ENCODE data around the gene CPTP.

- TF ChIP-seq, protein P1, sequence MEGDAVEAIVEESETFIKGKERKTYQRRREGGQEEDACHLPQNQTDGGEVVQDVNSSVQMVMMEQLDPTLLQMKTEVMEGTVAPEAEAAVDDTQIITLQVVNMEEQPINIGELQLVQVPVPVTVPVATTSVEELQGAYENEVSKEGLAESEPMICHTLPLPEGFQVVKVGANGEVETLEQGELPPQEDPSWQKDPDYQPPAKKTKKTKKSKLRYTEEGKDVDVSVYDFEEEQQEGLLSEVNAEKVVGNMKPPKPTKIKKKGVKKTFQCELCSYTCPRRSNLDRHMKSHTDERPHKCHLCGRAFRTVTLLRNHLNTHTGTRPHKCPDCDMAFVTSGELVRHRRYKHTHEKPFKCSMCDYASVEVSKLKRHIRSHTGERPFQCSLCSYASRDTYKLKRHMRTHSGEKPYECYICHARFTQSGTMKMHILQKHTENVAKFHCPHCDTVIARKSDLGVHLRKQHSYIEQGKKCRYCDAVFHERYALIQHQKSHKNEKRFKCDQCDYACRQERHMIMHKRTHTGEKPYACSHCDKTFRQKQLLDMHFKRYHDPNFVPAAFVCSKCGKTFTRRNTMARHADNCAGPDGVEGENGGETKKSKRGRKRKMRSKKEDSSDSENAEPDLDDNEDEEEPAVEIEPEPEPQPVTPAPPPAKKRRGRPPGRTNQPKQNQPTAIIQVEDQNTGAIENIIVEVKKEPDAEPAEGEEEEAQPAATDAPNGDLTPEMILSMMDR (IDR thresholded peaks at IDR 0.05; ENCODE audit: insufficient read depth, low read length, poor library complexity, severe bottlenecking) = no peak
- no peak for TF ChIP-seq EZH2phosphoT487 (conservative IDR thresholded peaks at IDR 0.05; ENCODE audit: low read length)
These were observed 38.0 kb upstream of the CPTP start for GRCh38 chr1:1286313-1287261.
